Astrocyte (in vitro differentiated cells and primary cell): ENCODE data around the gene CHURC1. TPM values are rescaled to one million over a fixed set of nuclear protein-coding genes. Genes with fewer than 3 reads are reported as not detected.

ENCODE experiments used
- DNase-seq: peaks from one replicate; pipeline ENCODE4 v3.0.0-alpha.2; 2010; ENCODE audit warnings: low read depth
- FAIRE-seq: peaks from 2 replicates; lab custom pipeline; 2011; peaks lifted over from hg19 to GRCh38; lab: Jason Lieb, UNC
- H2AFZ ChIP-seq: 2 replicates; pipeline ENCODE4 v1.6.0; 2012; ENCODE audit warnings: low read depth, low read length, inconsistent platforms
- H3K27ac ChIP-seq: 2 replicates; pipeline ENCODE4 v1.5.1; 2011; ENCODE audit warnings: low read depth, low read length, inconsistent platforms
- H3K27me3 ChIP-seq: 2 replicates; pipeline ENCODE4 v1.6.0; 2011; ENCODE audit warnings: low read length, inconsistent platforms; ENCODE audit not compliant: insufficient read depth
- H3K36me3 ChIP-seq: 2 replicates; pipeline ENCODE4 v1.5.1; 2011; ENCODE audit warnings: low read length, inconsistent platforms; ENCODE audit not compliant: insufficient read depth
- H3K4me1 ChIP-seq: 2 replicates; pipeline ENCODE4 v1.5.1; 2011; ENCODE audit warnings: low read length, inconsistent platforms; ENCODE audit not compliant: insufficient read depth
- H3K4me2 ChIP-seq: 2 replicates; pipeline ENCODE4 v1.6.0; 2012; ENCODE audit warnings: low read length, inconsistent platforms
- H3K4me3 ChIP-seq: 2 replicates; pipeline ENCODE4 v1.5.1; 2011; ENCODE audit warnings: low read depth, mild to moderate bottlenecking, low read length, inconsistent platforms; ENCODE audit not compliant: insufficient read depth
- H3K79me2 ChIP-seq: 2 replicates; pipeline ENCODE4 v1.6.0; 2012; ENCODE audit warnings: mild to moderate bottlenecking, low read length, inconsistent platforms; ENCODE audit not compliant: insufficient read depth
- H3K9ac ChIP-seq: 2 replicates; pipeline ENCODE4 v1.6.0; 2012; ENCODE audit warnings: mild to moderate bottlenecking, low read length, inconsistent platforms
- H3K9me3 ChIP-seq: 2 replicates; pipeline ENCODE4 v1.5.1; 2012; ENCODE audit warnings: low read depth, mild to moderate bottlenecking, low read length, inconsistent platforms; ENCODE audit not compliant: insufficient read depth
- H4K20me1 ChIP-seq: 2 replicates; pipeline ENCODE4 v1.6.0; 2012; ENCODE audit warnings: low read length, inconsistent platforms; ENCODE audit not compliant: insufficient read depth
- H3K27ac Mint-ChIP-seq: one replicate; pipeline ENCODE4 v1.8.0; 2021; ENCODE audit warnings: mild to moderate bottlenecking, mixed read lengths; ENCODE audit not compliant: unreplicated experiment
- H3K27me3 Mint-ChIP-seq: one replicate; pipeline ENCODE4 v1.8.0; 2021; ENCODE audit warnings: low read depth, mixed read lengths; ENCODE audit not compliant: unreplicated experiment
- H3K36me3 Mint-ChIP-seq: one replicate; pipeline ENCODE4 v1.8.0; 2021; ENCODE audit warnings: low read depth, mixed read lengths; ENCODE audit not compliant: unreplicated experiment
- H3K4me1 Mint-ChIP-seq: one replicate; pipeline ENCODE4 v1.8.0; 2021; ENCODE audit warnings: low read depth, mixed read lengths; ENCODE audit not compliant: unreplicated experiment
- H3K4me3 Mint-ChIP-seq: one replicate; pipeline ENCODE4 v1.8.0; 2021; ENCODE audit warnings: mild to moderate bottlenecking, moderate library complexity, mixed read lengths; ENCODE audit not compliant: unreplicated experiment
- H3K9me3 Mint-ChIP-seq: one replicate; pipeline ENCODE4 v1.8.0; 2021; ENCODE audit warnings: mild to moderate bottlenecking, mixed read lengths; ENCODE audit not compliant: unreplicated experiment
- EZH2 ChIP-seq: IDR thresholded peaks from 2 replicates; pipeline ENCODE4 v1.6.1; 2012; ENCODE audit warnings: mild to moderate bottlenecking, low read length, inconsistent platforms; ENCODE audit not compliant: insufficient read depth
- total RNA-seq: library from RNA; stranded (reverse); gene quantifications from 2 replicates; pipeline ENCODE4 v1.2.1, GENCODE V29; 2021
- TF ChIP-seq, protein P1 (sequence below): IDR thresholded peaks from 2 replicates; pipeline ENCODE4 v1.5.1; 2011; ENCODE audit warnings: low read depth, mild to moderate bottlenecking, inconsistent platforms, low read length, moderate library complexity; ENCODE audit not compliant: insufficient read depth

The CHURC1 gene
- total RNA-seq, 1 donor from 2014 or later, result 48.1 TPM

DNA sequence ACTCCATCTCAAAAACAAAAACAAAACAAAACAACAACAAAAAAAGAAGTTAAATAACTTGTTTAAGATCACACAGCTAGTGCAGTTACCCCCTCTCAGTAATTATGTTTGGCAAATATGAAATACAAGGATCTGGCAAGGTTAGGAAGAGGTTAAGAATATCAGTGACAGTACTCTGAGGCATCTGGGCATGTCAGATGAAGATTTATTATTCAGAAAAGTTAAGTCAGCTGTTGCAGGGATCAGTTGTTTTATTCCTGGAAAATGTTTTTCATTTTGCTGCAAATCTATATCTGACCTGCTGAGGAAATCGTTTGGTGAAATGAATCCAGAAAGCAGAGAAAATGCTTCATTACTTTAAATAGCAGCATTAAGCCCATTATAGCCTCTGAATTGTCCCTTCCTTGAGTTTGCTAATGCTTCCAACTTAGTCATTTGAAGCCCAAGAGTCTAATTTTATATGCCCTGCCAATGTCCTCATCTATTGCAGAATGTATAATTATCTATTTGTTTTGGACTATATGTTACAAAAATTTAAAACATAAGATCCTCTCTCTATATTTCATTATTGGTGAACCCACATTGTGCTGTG lies 20.2 kb downstream of the CHURC1 start:
- peaks cover 10% of the 10 kb centered on the region for H3K4me1 Mint-ChIP-seq
- no peaks in the 10 kb centered on the region for H3K27me3 ChIP-seq
- H4K20me1 ChIP-seq, result peaks cover 26% of the 10 kb centered on the region
- no peaks in the 10 kb centered on the region for H3K9me3 Mint-ChIP-seq
- no peak overlapping the region for H3K9ac ChIP-seq
- peaks cover 18% of the 10 kb centered on the region for H3K36me3 ChIP-seq
- peaks cover 6% of the 10 kb centered on the region for H3K36me3 Mint-ChIP-seq
- H3K27me3 Mint-ChIP-seq, result no peaks in the 10 kb centered on the region
- FAIRE-seq (no peak), DNase-seq (no peak)
- no peaks in the 10 kb centered on the region for H3K79me2 ChIP-seq
- H3K27ac ChIP-seq, result no peak overlapping the region
- H3K4me3 Mint-ChIP-seq, result no peak overlapping the region
- H3K27ac Mint-ChIP-seq, result no peak overlapping the region
- H2AFZ ChIP-seq, result no peak overlapping the region
- no peaks in the 10 kb centered on the region for H3K4me1 ChIP-seq
- H3K4me2 ChIP-seq, result no peak overlapping the region
- TF ChIP-seq, protein P1, sequence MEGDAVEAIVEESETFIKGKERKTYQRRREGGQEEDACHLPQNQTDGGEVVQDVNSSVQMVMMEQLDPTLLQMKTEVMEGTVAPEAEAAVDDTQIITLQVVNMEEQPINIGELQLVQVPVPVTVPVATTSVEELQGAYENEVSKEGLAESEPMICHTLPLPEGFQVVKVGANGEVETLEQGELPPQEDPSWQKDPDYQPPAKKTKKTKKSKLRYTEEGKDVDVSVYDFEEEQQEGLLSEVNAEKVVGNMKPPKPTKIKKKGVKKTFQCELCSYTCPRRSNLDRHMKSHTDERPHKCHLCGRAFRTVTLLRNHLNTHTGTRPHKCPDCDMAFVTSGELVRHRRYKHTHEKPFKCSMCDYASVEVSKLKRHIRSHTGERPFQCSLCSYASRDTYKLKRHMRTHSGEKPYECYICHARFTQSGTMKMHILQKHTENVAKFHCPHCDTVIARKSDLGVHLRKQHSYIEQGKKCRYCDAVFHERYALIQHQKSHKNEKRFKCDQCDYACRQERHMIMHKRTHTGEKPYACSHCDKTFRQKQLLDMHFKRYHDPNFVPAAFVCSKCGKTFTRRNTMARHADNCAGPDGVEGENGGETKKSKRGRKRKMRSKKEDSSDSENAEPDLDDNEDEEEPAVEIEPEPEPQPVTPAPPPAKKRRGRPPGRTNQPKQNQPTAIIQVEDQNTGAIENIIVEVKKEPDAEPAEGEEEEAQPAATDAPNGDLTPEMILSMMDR, result no peak
- TF ChIP-seq EZH2, result no peak
- no peaks in the 10 kb centered on the region for H3K9me3 ChIP-seq
- no peak overlapping the region for H3K4me3 ChIP-seq

DNA sequence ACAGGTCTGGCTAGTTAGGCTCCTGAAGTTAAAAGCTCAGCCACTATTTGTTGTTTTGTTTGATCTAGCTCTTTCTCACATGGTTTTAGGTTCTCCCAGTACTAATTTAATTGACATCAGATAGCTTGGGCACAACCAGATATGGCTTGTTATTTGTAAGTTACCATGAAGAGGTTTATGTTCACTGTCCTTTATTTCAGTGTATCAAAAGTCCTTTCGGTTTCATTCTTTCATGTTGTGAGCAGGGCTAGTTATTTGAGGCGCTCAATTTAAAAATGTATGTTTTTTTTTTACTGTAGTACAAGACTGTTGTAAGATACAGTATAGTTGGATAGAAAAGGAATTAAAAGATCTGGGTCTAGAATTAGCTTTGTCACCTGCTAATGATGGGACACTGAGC lies 21.3 kb downstream of the CHURC1 start:
- no peaks in the 10 kb centered on the region for H3K27me3 ChIP-seq
- Mint-ChIP-seq H3K4me1 (peaks cover 3% of the 10 kb centered on the region), H3K36me3 (peaks cover 8% of the 10 kb centered on the region), H3K4me3 (no peak overlapping the region), H3K27me3 (no peaks in the 10 kb centered on the region), H3K27ac (no peak overlapping the region), H3K9me3 (no peaks in the 10 kb centered on the region)
- DNase-seq, result no peak
- TF ChIP-seq, protein P1, result no peak
- TF ChIP-seq EZH2, result no peak
- H3K4me2 ChIP-seq, result no peak overlapping the region
- peaks cover 18% of the 10 kb centered on the region for H3K36me3 ChIP-seq
- no peak overlapping the region for H3K9ac ChIP-seq
- no peak overlapping the region for H2AFZ ChIP-seq
- H3K4me3 ChIP-seq, result no peak overlapping the region
- no peaks in the 10 kb centered on the region for H3K4me1 ChIP-seq
- no peaks in the 10 kb centered on the region for H3K9me3 ChIP-seq
- no peak overlapping the region for H3K27ac ChIP-seq
- H4K20me1 ChIP-seq, result peaks cover 27% of the 10 kb centered on the region
- no peaks in the 10 kb centered on the region for H3K79me2 ChIP-seq
- no peak for FAIRE-seq

DNA sequence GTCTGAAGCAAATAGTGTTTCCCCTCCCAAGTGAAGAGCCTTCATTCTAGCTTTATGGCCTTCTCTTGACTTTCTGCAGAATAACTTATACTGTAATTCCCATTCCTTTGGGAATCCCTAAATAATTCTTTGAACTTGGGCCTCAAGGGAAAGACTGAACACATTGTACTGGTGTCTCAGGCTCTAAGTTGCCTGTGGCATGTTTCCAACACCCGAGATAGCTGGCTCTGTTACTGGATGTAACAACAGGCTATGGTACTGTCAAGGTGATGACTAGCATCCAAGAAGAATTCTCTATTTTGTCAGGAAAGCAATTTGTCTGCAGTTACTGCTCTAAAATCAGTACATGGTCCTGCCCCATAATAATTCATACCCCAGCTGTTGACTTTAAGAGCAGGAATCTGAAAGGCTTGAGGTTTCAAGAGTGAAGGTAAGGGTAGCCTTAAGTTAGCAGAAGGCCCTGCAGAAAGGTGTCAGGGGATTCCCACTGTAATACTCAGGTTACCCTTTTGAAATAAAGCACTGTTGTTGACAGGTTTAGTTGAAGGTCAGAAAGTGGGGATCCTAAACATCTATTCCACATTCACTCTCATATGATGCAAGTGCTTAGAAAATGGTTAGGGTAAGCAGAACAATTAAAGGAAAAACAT lies 23.0 kb downstream of the CHURC1 start:
- no peaks in the 10 kb centered on the region for H3K9me3 ChIP-seq
- no peaks in the 10 kb centered on the region for H3K79me2 ChIP-seq
- Mint-ChIP-seq H3K27ac (no peak overlapping the region), H3K4me3 (no peak overlapping the region), H3K9me3 (no peaks in the 10 kb centered on the region), H3K27me3 (no peaks in the 10 kb centered on the region), H3K4me1 (peaks cover 2% of the 10 kb centered on the region), H3K36me3 (peaks cover 8% of the 10 kb centered on the region)
- H3K27me3 ChIP-seq, result no peaks in the 10 kb centered on the region
- H3K4me3 ChIP-seq, result no peak overlapping the region
- DNase-seq (no peak), FAIRE-seq (no peak)
- TF ChIP-seq EZH2, result no peak
- TF ChIP-seq, protein P1, result no peak
- no peaks in the 10 kb centered on the region for H3K4me1 ChIP-seq
- H4K20me1 ChIP-seq, result peaks cover 27% of the 10 kb centered on the region
- H3K9ac ChIP-seq, result no peak overlapping the region
- H3K4me2 ChIP-seq, result no peak overlapping the region
- peaks cover 8% of the 10 kb centered on the region for H3K36me3 ChIP-seq
- H3K27ac ChIP-seq, result no peak overlapping the region
- H2AFZ ChIP-seq, result no peak overlapping the region
